AG09309 (cell line): ENCODE results near the gene MYO7A.

Source experiments
- DNase-seq: peaks from one replicate; pipeline ENCODE4 v3.0.0-alpha.2; 2010; ENCODE audit warnings: low read depth
- H3K4me3 ChIP-seq: 2 replicates; pipeline ENCODE4 v1.5.1; 2011; ENCODE audit warnings: mild to moderate bottlenecking, low read depth, low read length, moderate library complexity; ENCODE audit not compliant: control insufficient read depth
- CTCF ChIP-seq: IDR thresholded peaks from 2 replicates; pipeline ENCODE4 v1.5.1; 2011; ENCODE audit warnings: mild to moderate bottlenecking, low read depth, low read length, inconsistent platforms; ENCODE audit not compliant: insufficient read depth, control insufficient read depth; ENCODE audit errors: missing control alignments

The MYO7A gene

GRCh38 chr11:77118086-77118485 is 10.0 kb upstream of the MYO7A start:
- DNase-seq = no peak
- no peak for TF ChIP-seq CTCF
- no peak overlapping the region for H3K4me3 ChIP-seq

GRCh38 chr11:77118971-77119370 is 9.1 kb upstream of the MYO7A start:
- no peak for TF ChIP-seq CTCF
- H3K4me3 ChIP-seq = no peak overlapping the region
- DNase-seq = no peak

GRCh38 chr11:77119531-77119936 is 8.5 kb upstream of the MYO7A start:
- no peak for DNase-seq
- no peak for TF ChIP-seq CTCF
- H3K4me3 ChIP-seq = no peak overlapping the region

- no peak overlapping the region for H3K4me3 ChIP-seq
- DNase-seq = no peak
Measured at GRCh38 chr11:77120571-77120970, 7.5 kb upstream of the MYO7A start.

GRCh38 chr11:77121096-77121640 is 6.9 kb upstream of the MYO7A start:
- no peak overlapping the region for H3K4me3 ChIP-seq
- no peak for DNase-seq
- no peak for TF ChIP-seq CTCF

More at GRCh38 chr11:77120571-77120970, 7.5 kb upstream of the MYO7A start:
- TF ChIP-seq CTCF = no peak

GRCh38 chr11:77121876-77122575 is 6.0 kb upstream of the MYO7A start:
- DNase-seq = no peak
- H3K4me3 ChIP-seq = no peak overlapping the region
- no peak for TF ChIP-seq CTCF

- DNase-seq = no peak
- H3K4me3 ChIP-seq = no peak overlapping the region
- TF ChIP-seq CTCF = no peak
Measured at GRCh38 chr11:77122576-77123212, 5.4 kb upstream of the MYO7A start.
